SK-N-SH (cell line): ENCODE measurements around the gene ZNF518A. TPM values are rescaled to one million over a fixed set of nuclear protein-coding genes. Genes with fewer than 3 reads are reported as not detected.

ENCODE experiments used
- CTCF ChIA-PET: fragments of 300-600, 350-600 bp; formaldehyde crosslinking; extraction: SDS; loops from one replicate; lab custom pipeline; 2021; lab: Yijun Ruan, JAX
- POLR2A ChIA-PET: fragments of 350-600 bp; sonication (Branson Sonifier 250); formaldehyde crosslinking; extraction: SDS; loops from one replicate; lab custom pipeline; 2020; ENCODE audit warnings: antibody characterized with exemption, inconsistent platforms; lab: Yijun Ruan, JAX
- DNase-seq: peaks from one replicate; pipeline ENCODE4 v3.0.0; 2012
- H2AFZ ChIP-seq: fragments of 200-600 bp; sonication (generic); 2 replicates; pipeline ENCODE4 v1.8.1; 2016; ENCODE audit warnings: antibody characterized with exemption, mild to moderate bottlenecking, low read depth
- H3F3A ChIP-seq: fragments of 200-600 bp; sonication (generic); replicated peaks from 2 replicates; pipeline ENCODE3; 2016; ENCODE audit warnings: antibody characterized with exemption, mild to moderate bottlenecking; ENCODE audit not compliant: insufficient read depth
- H3K27ac ChIP-seq, 2 experiments: fragments of 200-500 bp in 1 of 2; fragments of 200-600 bp in 1 of 2; sonication (Bioruptor generic) in 1 of 2; sonication (generic), shearing (Covaris generic) in 1 of 2; 2 replicates each; pipeline versions ENCODE4 v1.5.1 to v1.6.1; 2014 to 2016; ENCODE audit warnings: low read depth in 2 of 2, inconsistent platforms in 1 of 2, low read length in 1 of 2, mild to moderate bottlenecking in 1 of 2, mixed read lengths in 1 of 2
- H3K27me3 ChIP-seq: fragments of 200-600 bp; sonication (generic), shearing (Covaris generic); 2 replicates; pipeline ENCODE4 v1.6.1; 2016; ENCODE audit warnings: mixed run types; ENCODE audit not compliant: insufficient read depth
- H3K36me3 ChIP-seq, 2 experiments: fragments of 200-500 bp in 1 of 2; fragments of 200-600 bp in 1 of 2; sonication (Bioruptor generic) in 1 of 2; sonication (generic) in 1 of 2; replicated peaks in 1 of 2; 2 replicates each; pipeline versions ENCODE3 to v1.5.1; 2014 to 2016; ENCODE audit warnings: low read length in 1 of 2, mild to moderate bottlenecking in 1 of 2; ENCODE audit not compliant: insufficient read depth in 2 of 2, control insufficient read depth in 1 of 2
- H3K4me1 ChIP-seq, 2 experiments: fragments of 200-500 bp in 1 of 2; fragments of 200-600 bp in 1 of 2; sonication (Bioruptor generic) in 1 of 2; sonication (generic), shearing (Covaris generic) in 1 of 2; 2 replicates each; pipeline versions ENCODE4 v1.5.1 to v1.6.1; 2014 to 2016; ENCODE audit warnings: low read depth in 1 of 2, low read length in 1 of 2, mixed run types in 1 of 2; ENCODE audit not compliant: insufficient read depth in 2 of 2, control insufficient read depth in 1 of 2
- H3K4me2 ChIP-seq: fragments of 200-600 bp; sonication (generic), shearing (Covaris generic); 2 replicates; pipeline ENCODE4 v1.6.1; 2017; ENCODE audit warnings: mixed run types
- H3K4me3 ChIP-seq, 2 experiments: fragments of 200-500 bp in 1 of 2; fragments of 200-600 bp in 1 of 2; sonication (Bioruptor generic) in 1 of 2; sonication (generic), shearing (Covaris generic) in 1 of 2; 2 replicates each; pipeline versions ENCODE4 v1.5.1 to v1.8.1; 2014 to 2016; ENCODE audit warnings: low read depth in 2 of 2, inconsistent platforms in 1 of 2, low read length in 1 of 2, mild to moderate bottlenecking in 1 of 2, mixed read lengths in 1 of 2, moderate library complexity in 1 of 2
- H3K79me2 ChIP-seq: fragments of 200-600 bp; sonication (generic); 2 replicates; pipeline ENCODE4 v1.8.1; 2017; ENCODE audit warnings: mild to moderate bottlenecking; ENCODE audit not compliant: insufficient read depth
- H3K9ac ChIP-seq: fragments of 200-600 bp; sonication (generic); 2 replicates; pipeline ENCODE4 v1.6.1; 2017; ENCODE audit warnings: mixed run types
- H3K9me2 ChIP-seq: fragments of 200-600 bp; sonication (generic); 2 replicates; pipeline ENCODE4 v1.6.1; 2017; ENCODE audit warnings: mixed run types
- H3K9me3 ChIP-seq: fragments of 200-600 bp; sonication (generic); 2 replicates; pipeline ENCODE4 v1.6.1; 2017; ENCODE audit warnings: mixed run types, mild to moderate bottlenecking, moderate library complexity
- H4K20me1 ChIP-seq: fragments of 200-600 bp; sonication (generic); 2 replicates; pipeline ENCODE4 v1.6.1; 2017; ENCODE audit warnings: mild to moderate bottlenecking, mixed run types; ENCODE audit not compliant: insufficient read depth
- CTCF ChIP-seq: fragments of 200-600 bp; sonication (generic); IDR thresholded peaks from 2 replicates; pipeline ENCODE4 v1.6.1; 2017; ENCODE audit warnings: antibody characterized with exemption, mild to moderate bottlenecking, moderate library complexity
- ELF1 ChIP-seq: IDR thresholded peaks from 2 replicates; pipeline ENCODE4 v1.4.0; 2012
- EP300 ChIP-seq, 2 experiments: IDR thresholded peaks; 2 replicates each; pipeline versions ENCODE4 v1.4.0 to v1.6.1; 2012; ENCODE audit warnings: borderline replicate concordance in 1 of 2, low read depth in 1 of 2, low read length in 1 of 2
- FOSL2 ChIP-seq: IDR thresholded peaks from 2 replicates; pipeline ENCODE4 v1.4.0; 2012; ENCODE audit warnings: low read depth, mild to moderate bottlenecking, moderate library complexity, borderline replicate concordance
- FOXJ3 ChIP-seq: sonication (generic); formaldehyde crosslinking; IDR thresholded peaks from 2 replicates; pipeline ENCODE4 v1.5.1; 2020; ENCODE audit warnings: mild to moderate bottlenecking, missing genetic modification reagents
- FOXM1 ChIP-seq: IDR thresholded peaks from 2 replicates; pipeline ENCODE4 v1.4.0; 2012; ENCODE audit warnings: low read depth, mild to moderate bottlenecking
- GATA2 ChIP-seq: sonication (generic); formaldehyde crosslinking; IDR thresholded peaks from 2 replicates; pipeline ENCODE4 v1.5.0; 2020; ENCODE audit warnings: mild to moderate bottlenecking, missing genetic modification reagents
- IRF3 ChIP-seq: fragments of 150-350 bp; IDR thresholded peaks from 2 replicates; pipeline ENCODE4 v1.6.1; 2016; ENCODE audit warnings: mild to moderate bottlenecking, low read depth, low read length
- JUND ChIP-seq: IDR thresholded peaks from 2 replicates; pipeline ENCODE4 v1.4.0; 2012
- MEF2A ChIP-seq: IDR thresholded peaks from 2 replicates; pipeline ENCODE4 v1.4.0; 2012; ENCODE audit warnings: low read depth, borderline replicate concordance
- MXI1 ChIP-seq: IDR thresholded peaks from 2 replicates; pipeline ENCODE4 v1.6.1; 2012; ENCODE audit warnings: mild to moderate bottlenecking, low read depth, low read length, improper control_type of control experiment
- NRF1 ChIP-seq: IDR thresholded peaks from 2 replicates; pipeline ENCODE4 v1.6.1; 2012; ENCODE audit warnings: low read depth, mild to moderate bottlenecking, low read length
- RCOR1 ChIP-seq: fragments of 150-350 bp; IDR thresholded peaks from 2 replicates; pipeline ENCODE4 v1.6.1; 2017; ENCODE audit warnings: antibody characterized with exemption, low read length
- RFX5 ChIP-seq: IDR thresholded peaks from 2 replicates; pipeline ENCODE4 v1.6.1; 2012; ENCODE audit warnings: mild to moderate bottlenecking, improper control_type of control experiment, low read length
- RXRA ChIP-seq: IDR thresholded peaks from 2 replicates; pipeline ENCODE4 v1.4.0; 2012; ENCODE audit warnings: low read depth, mild to moderate bottlenecking, borderline replicate concordance
- SMC3 ChIP-seq: IDR thresholded peaks from 2 replicates; pipeline ENCODE4 v1.6.1; 2012; ENCODE audit warnings: low read depth, low read length, improper control_type of control experiment
- TCF12 ChIP-seq: IDR thresholded peaks from 2 replicates; pipeline ENCODE4 v1.4.0; 2012
- TEAD4 ChIP-seq: IDR thresholded peaks from 2 replicates; pipeline ENCODE4 v1.4.0; 2012; ENCODE audit warnings: mild to moderate bottlenecking, borderline replicate concordance; ENCODE audit not compliant: insufficient read depth
- USF2 ChIP-seq: fragments of 150-350 bp; IDR thresholded peaks from 2 replicates; pipeline ENCODE4 v1.6.1; 2017; ENCODE audit warnings: antibody characterized with exemption, low read length, low read depth, borderline replicate concordance
- YY1 ChIP-seq: IDR thresholded peaks from 2 replicates; pipeline ENCODE4 v1.4.0; 2012; ENCODE audit warnings: low read depth, mild to moderate bottlenecking
- ZBTB33 ChIP-seq: IDR thresholded peaks from 2 replicates; pipeline ENCODE4 v1.4.0; 2012; ENCODE audit warnings: low read depth, borderline replicate concordance
- WGBS: methylation state at CpG from one replicate; pipeline ENCODE4 v1.1.6; 2017; ENCODE audit warnings: low lambda C conversion rate; 5-methylcytosine and 5-hydroxymethylcytosine counted together
- polyA plus RNA-seq, 3 experiments: library from polyadenylated mRNA; depleted of rRNA; stranded (reverse); fragments of >200 nt; gene quantifications; 2 replicates each; pipeline ENCODE4 v1.2.3, GENCODE V29; 2012

ZNF518A gene
- polyA plus RNA-seq, 1 of the 3 experiments (the other 2 are of a cell fraction) = 1.7 TPM

GRCh38 chr10:96170230-96170629 is 40.1 kb downstream of the ZNF518A start:
- H3K4me1 ChIP-seq = no peaks in the 10 kb centered on the region
- no peaks in the 10 kb centered on the region for H4K20me1 ChIP-seq
- no peaks in the 10 kb centered on the region for H3K9me3 ChIP-seq
- H3K9me2 ChIP-seq = no peaks in the 10 kb centered on the region
- ChIA-PET CTCF (no interaction called here), POLR2A (no interaction called here)
- no peaks in the 10 kb centered on the region for H3K27me3 ChIP-seq
- no peak overlapping the region for H3K27ac ChIP-seq
- no peak overlapping the region for H2AFZ ChIP-seq
- H3K36me3 ChIP-seq = no peaks in the 10 kb centered on the region
- H3F3A ChIP-seq = no peaks in the 10 kb centered on the region
- H3K4me2 ChIP-seq = no peak overlapping the region
- H3K4me3 ChIP-seq = no peak overlapping the region
- DNase-seq = no peak
- TF ChIP-seq MXI1 = no peak
- TF ChIP-seq RCOR1 = no peak
- no peak for TF ChIP-seq FOXM1
- no peak for TF ChIP-seq IRF3
- TF ChIP-seq GATA2 = no peak
- TF ChIP-seq JUND = no peak
- TF ChIP-seq RFX5 = no peak
- no peak for TF ChIP-seq FOXJ3 (CRISPR knock-in tag)
- no peak for TF ChIP-seq MEF2A
- TF ChIP-seq TCF12 = no peak
- no peak for TF ChIP-seq ELF1
- no peak for TF ChIP-seq ZBTB33
- TF ChIP-seq SMC3 = no peak
- no peak for TF ChIP-seq EP300 (IDR thresholded peaks at IDR 0.05; ENCODE audit: borderline replicate concordance in 1 of 2, low read depth in 1 of 2, low read length in 1 of 2)
- no peak for TF ChIP-seq RXRA
- no peak for TF ChIP-seq USF2
- no peak for TF ChIP-seq TEAD4
- no peaks in the 10 kb centered on the region for H3K79me2 ChIP-seq
- no peak overlapping the region for H3K9ac ChIP-seq

- TF ChIP-seq NRF1 (no peak), EP300 (IDR thresholded peaks at IDR 0.05; ENCODE audit: borderline replicate concordance in 1 of 2, low read depth in 1 of 2, low read length in 1 of 2) (no peak), YY1 (no peak), CTCF (no peak), FOSL2 (no peak), RXRA (no peak)
- ChIA-PET CTCF (no interaction called here), POLR2A (no interaction called here)
- DNase-seq = no peak
- H3K9ac ChIP-seq = no peak overlapping the region
- H3K79me2 ChIP-seq = no peaks in the 10 kb centered on the region
- 11% methylated on average over 1 of the region's 1 CpG for WGBS
- H3K9me2 ChIP-seq = no peaks in the 10 kb centered on the region
- no peaks in the 10 kb centered on the region for H3K4me1 ChIP-seq
- H3K36me3 ChIP-seq = no peaks in the 10 kb centered on the region
- H3K4me3 ChIP-seq = no peak overlapping the region
- no peak overlapping the region for H3K4me2 ChIP-seq
- H3K27me3 ChIP-seq = no peaks in the 10 kb centered on the region
- no peak overlapping the region for H3K27ac ChIP-seq
- 0 out of 2 replicates have a peak, but pooled peaks cover 6% of the 10 kb centered on the region for H3K9me3 ChIP-seq
- no peak overlapping the region for H2AFZ ChIP-seq
- H3F3A ChIP-seq = no peaks in the 10 kb centered on the region
- H4K20me1 ChIP-seq = no peaks in the 10 kb centered on the region
Observed at GRCh38 chr10:96172666-96173065, 42.6 kb downstream of the ZNF518A start.
